H1 (cell line): ENCODE results near the gene STAMBPL1. TPM values are rescaled to one million over a fixed set of nuclear protein-coding genes. Genes with fewer than 3 reads are reported as not detected.

Experiments used
- CREB1 ChIP-seq: IDR thresholded peaks from 2 replicates; pipeline ENCODE4 v1.6.1; 2012; ENCODE audit warnings: inconsistent platforms
- EP300 ChIP-seq, 2 experiments: IDR thresholded peaks; 1 replicate in 1 of 2; 2 replicates in 1 of 2; pipeline ENCODE4 v1.6.1; 2011 to 2012; ENCODE audit warnings: low read depth in 2 of 2, low read length in 2 of 2, mild to moderate bottlenecking in 2 of 2, borderline replicate concordance in 1 of 2, inconsistent platforms in 1 of 2, moderate library complexity in 1 of 2
- GABPA ChIP-seq: IDR thresholded peaks from 2 replicates; pipeline ENCODE4 v1.6.1; 2011; ENCODE audit warnings: mild to moderate bottlenecking, low read length, moderate library complexity, borderline replicate concordance; ENCODE audit not compliant: insufficient read depth
- MAFK ChIP-seq: IDR thresholded peaks from 2 replicates; pipeline ENCODE4 v1.6.1; 2012; ENCODE audit warnings: low read depth, mild to moderate bottlenecking, improper control_type of control experiment, low read length
- NRF1 ChIP-seq: IDR thresholded peaks from 2 replicates; pipeline ENCODE4 v1.6.1; 2011; ENCODE audit warnings: mild to moderate bottlenecking, low read depth, low read length, improper control_type of control experiment
- PHF8 ChIP-seq: fragments of 200-600 bp; sonication (generic); conservative IDR thresholded peaks from 2 replicates; pipeline ENCODE4 v1.7.1; 2012; ENCODE audit warnings: low read depth, mild to moderate bottlenecking, inconsistent platforms, low read length, moderate library complexity
- RBBP5 ChIP-seq: IDR thresholded peaks from 2 replicates; pipeline ENCODE4 v1.7.1; 2012; ENCODE audit warnings: low read depth, mild to moderate bottlenecking, inconsistent platforms, low read length, moderate library complexity, borderline replicate concordance
- SIN3A ChIP-seq, 2 experiments: IDR thresholded peaks in 1 of 2; conservative IDR thresholded peaks in 1 of 2; 2 replicates each; pipeline ENCODE4 v1.6.1; 2011 to 2012; ENCODE audit warnings: low read length in 2 of 2, improper control_type of control experiment in 1 of 2, low read depth in 1 of 2, mild to moderate bottlenecking in 1 of 2
- SIRT6 ChIP-seq: IDR thresholded peaks from one replicate; pipeline ENCODE4 v1.7.1; 2012; ENCODE audit warnings: low read length, inconsistent platforms
- polyA plus RNA-seq, 7 experiments: library from polyadenylated mRNA; depleted of rRNA in 3 of 7; stranded (reverse) in 5 of 7; unstranded in 2 of 7; fragments of >200 nt in 5 of 7; fragments of 200-250 nt in 2 of 7; gene quantifications; 1 replicate in 5 of 7; 2 replicates in 1 of 7; 4 replicates in 1 of 7; pipeline versions ENCODE4 v1.2.1 to v1.2.3, GENCODE V29; 2011 to 2013; ENCODE audit warnings: missing spikeins in 2 of 7, mixed read lengths in 2 of 7
- total RNA-seq: library from RNA; stranded (reverse); fragmentation: NEBNext Ultra II Directional; extraction: Animal tissue kit (Norgen Biotek cat#: 25700); gene quantifications from 2 replicates; pipeline ENCODE4 v1.2.1, GENCODE V29; 2021

The STAMBPL1 gene
- total and polyA plus RNA-seq, 2 of the 8 experiments (the other 6 are each of a cell fraction or from before 2014, with no cell fraction given) = 5.5 TPM

DNA sequence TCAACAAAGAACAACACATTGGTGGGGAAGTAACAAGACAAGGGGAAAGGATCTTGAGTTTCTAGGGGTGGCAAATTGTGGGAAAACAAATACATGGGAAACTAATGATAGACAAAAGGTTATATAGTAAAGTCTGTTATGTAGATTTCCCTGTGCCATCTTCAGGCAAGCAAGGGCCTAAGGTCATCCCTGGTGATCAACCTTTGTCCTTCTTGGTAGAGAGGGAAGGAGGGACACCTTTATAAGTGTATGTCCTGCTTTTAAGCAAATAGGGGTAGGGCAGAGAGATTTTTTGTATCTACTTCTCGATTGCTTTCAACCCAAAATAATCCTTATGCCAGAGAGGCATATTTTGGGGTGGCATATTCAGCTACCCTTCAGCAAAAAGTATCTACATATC is 84.3 kb downstream of the STAMBPL1 start (continued):
- TF ChIP-seq GABPA (no peak), PHF8 (no peak), SIRT6 (no peak), CREB1 (no peak), NRF1 (no peak), EP300 (IDR thresholded peaks at IDR 0.05; ENCODE audit: borderline replicate concordance in 1 of 2, low read depth in 2 of 2, low read length in 2 of 2) (no peak), RBBP5 (no peak), SIN3A (conservative IDR thresholded peaks at IDR 0.05 in 1 of 2, IDR thresholded peaks at IDR 0.05 in 1 of 2; ENCODE audit: low read depth in 1 of 2, low read length in 2 of 2) (no peak), MAFK (no peak)
